ENCODE data around the gene MACROD2. TPM values are rescaled to one million over a fixed set of nuclear protein-coding genes. Genes with fewer than 3 reads are reported as not detected.
"Not testable (repeated sequence)": the region's sequence is repeated elsewhere in the genome, so short reads cannot be mapped to it uniquely, and the experiment has no call there.

Gene MACROD2
- total RNA-seq, 1 experiment from 2014 or later = 3.1 TPM

DNA sequence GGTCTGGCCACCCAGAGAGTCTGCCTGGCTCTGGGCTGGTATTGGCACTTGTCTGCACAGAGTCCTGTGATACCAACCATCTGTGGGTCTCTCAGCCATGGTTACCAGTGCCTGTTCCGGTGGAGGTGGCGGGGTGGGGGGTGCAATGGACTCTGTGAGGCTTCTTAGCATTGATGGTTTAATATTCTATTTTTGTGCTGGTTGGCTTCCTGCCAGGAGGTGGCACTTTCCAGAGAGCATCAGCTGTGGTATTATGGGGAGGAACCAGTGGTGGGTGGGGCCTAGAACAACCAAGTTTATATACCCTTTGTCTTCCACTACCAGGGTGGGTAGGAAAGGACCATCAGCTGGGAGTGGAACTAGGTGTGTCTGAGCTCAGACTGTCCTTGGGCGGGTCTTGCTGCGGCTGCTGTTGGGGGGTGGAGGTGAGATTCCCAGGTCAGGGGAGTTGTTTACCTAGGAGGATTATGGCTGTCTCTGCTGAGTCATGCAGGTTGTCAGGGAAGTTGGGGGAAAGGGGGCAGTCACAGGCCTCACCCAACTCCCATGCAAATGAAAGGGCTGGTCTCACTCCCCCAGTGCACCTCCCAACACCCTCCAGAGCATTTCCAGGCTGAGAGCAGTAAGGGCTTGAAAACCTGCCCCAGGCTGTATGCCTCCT is 224.6 kb downstream of the MACROD2 start:
- POLR2A ChIA-PET = interaction anchor here (0.6 to 2.6 kb wide), 9 partner anchors 10 to 888 kb away, joined by 3 to 11 read pairs (median 5); no protein-coding TSS in a partner anchor
- intact Hi-C loops (cut with micrococcal nuclease) = no loop called here
- peak overlapping the region; percentile 80 for H3K27ac Mint-ChIP-seq (ENCODE audit: low read depth, unreplicated experiment)

DNA sequence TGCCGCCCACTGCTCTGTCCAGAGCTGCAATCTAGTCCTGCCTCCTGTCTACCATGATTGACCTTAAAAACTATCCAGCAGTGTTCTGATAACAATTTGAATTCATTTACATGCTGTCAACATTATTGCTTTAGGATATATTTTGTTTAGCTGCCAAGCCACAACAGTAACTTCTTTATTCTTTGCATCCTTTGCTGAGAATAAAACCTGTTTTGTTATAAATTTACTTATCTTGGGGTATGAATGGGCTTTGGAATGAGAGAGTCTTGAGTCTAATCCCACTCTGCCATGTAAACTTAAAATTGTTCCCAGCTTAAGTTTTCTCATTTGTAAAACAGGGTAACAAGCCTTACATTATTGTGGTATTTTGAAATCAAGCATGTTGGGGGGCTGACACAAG is 225.7 kb downstream of the MACROD2 start:
- TF ChIP-seq CTCF (IDR thresholded peaks at IDR 0.05; ENCODE audit: unreplicated experiment) = no peak
- Mint-ChIP-seq H3K9me3 (ENCODE audit: unreplicated experiment) (peaks cover 6% of the 10 kb centered on the region), H3K36me3 (ENCODE audit: insufficient read depth, unreplicated experiment) (no peaks in the 10 kb centered on the region), H3K27me3 (ENCODE audit: insufficient read depth, unreplicated experiment) (no peaks in the 10 kb centered on the region), H3K4me1 (ENCODE audit: insufficient read depth, unreplicated experiment) (peaks cover 31% of the 10 kb centered on the region), H3K27ac (ENCODE audit: low read depth, unreplicated experiment) (peak overlapping the region; percentile 80), H3K4me3 (ENCODE audit: unreplicated experiment) (no peak overlapping the region)
- ChIA-PET POLR2A (interaction anchor here (1.7 to 2.6 kb wide), 4 partner anchors 14 to 63 kb away, joined by 5 to 11 read pairs (median 6); no protein-coding TSS in a partner anchor), CTCF (interaction anchor here (0.6 to 2.2 kb wide), 5 partner anchors 10 to 1296 kb away, joined by 3 to 5 read pairs (median 3); no protein-coding TSS in a partner anchor)
- no TSS peak for BruUV-seq (replicated peaks)
- no peak for DNase-seq (ENCODE audit: unreplicated experiment)
- intact Hi-C loops (cut with micrococcal nuclease) = no loop called here

More for the DNA sequence above, 224.6 kb downstream of the MACROD2 start:
- CTCF ChIA-PET = interaction anchor here (0.6 to 2.2 kb wide), 6 partner anchors 9 to 1609 kb away, joined by 3 to 5 read pairs (median 3); no protein-coding TSS in a partner anchor
- no peaks in the 10 kb centered on the region for H3K27me3 Mint-ChIP-seq (ENCODE audit: insufficient read depth, unreplicated experiment)
- DNase-seq (ENCODE audit: unreplicated experiment) = peak; percentile 63
- no peak overlapping the region for H3K4me3 Mint-ChIP-seq (ENCODE audit: unreplicated experiment)
- no TSS peak for BruUV-seq (replicated peaks)
- H3K36me3 Mint-ChIP-seq (ENCODE audit: insufficient read depth, unreplicated experiment) = no peaks in the 10 kb centered on the region
- peaks cover 30% of the 10 kb centered on the region for H3K4me1 Mint-ChIP-seq (ENCODE audit: insufficient read depth, unreplicated experiment)
- TF ChIP-seq CTCF (IDR thresholded peaks at IDR 0.05; ENCODE audit: unreplicated experiment) = no peak
- peaks cover 6% of the 10 kb centered on the region for H3K9me3 Mint-ChIP-seq (ENCODE audit: unreplicated experiment)

DNA sequence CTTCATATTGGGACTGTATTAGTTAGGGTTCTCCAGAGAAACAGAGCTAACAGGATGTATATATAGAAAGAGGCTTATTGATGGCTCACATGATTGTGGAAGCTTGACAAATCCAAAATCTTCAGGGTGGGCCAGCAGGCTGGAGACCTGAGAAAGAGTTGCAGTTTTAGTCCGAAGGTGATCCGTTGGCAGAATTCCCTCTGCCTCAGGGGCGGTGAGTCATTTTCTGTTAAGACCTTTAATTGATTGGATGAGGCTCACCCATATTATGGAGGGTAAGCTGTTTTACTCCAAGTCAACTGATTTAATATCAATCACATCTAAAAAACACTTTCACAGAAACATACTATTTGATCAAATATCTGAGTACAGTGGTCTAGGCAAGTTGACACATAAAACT is 228.5 kb downstream of the MACROD2 start:
- Mint-ChIP-seq H3K27ac (ENCODE audit: low read depth, unreplicated experiment) (no peak overlapping the region), H3K4me3 (ENCODE audit: unreplicated experiment) (no peak overlapping the region), H3K36me3 (ENCODE audit: insufficient read depth, unreplicated experiment) (no peaks in the 10 kb centered on the region), H3K27me3 (ENCODE audit: insufficient read depth, unreplicated experiment) (no peaks in the 10 kb centered on the region), H3K4me1 (ENCODE audit: insufficient read depth, unreplicated experiment) (peaks cover 31% of the 10 kb centered on the region), H3K9me3 (ENCODE audit: unreplicated experiment) (no peaks in the 10 kb centered on the region)
- peak; percentile 59 for DNase-seq (ENCODE audit: unreplicated experiment)
- no peak for TF ChIP-seq CTCF (IDR thresholded peaks at IDR 0.05; ENCODE audit: unreplicated experiment)
- intact Hi-C loops (cut with micrococcal nuclease) = no loop called here
- BruUV-seq (replicated peaks) = no TSS peak
- ChIA-PET CTCF (interaction anchor here (1.1 to 1.3 kb wide), 2 partner anchors 33 to 110 kb away, joined by 3 read pairs; no protein-coding TSS in a partner anchor), POLR2A (interaction anchor here (1.0 to 2.1 kb wide), 6 partner anchors 8 to 110 kb away, joined by 3 to 13 read pairs (median 4); no protein-coding TSS in a partner anchor)

- intact Hi-C loops (cut with micrococcal nuclease); DNase-seq (ENCODE audit: unreplicated experiment): not testable (repeated sequence)
Observed at GRCh38 chr20:14226051-14227049, 231.0 kb downstream of the MACROD2 start.

More at GRCh38 chr20:14226051-14227049, 231.0 kb downstream of the MACROD2 start:
- H3K27ac Mint-ChIP-seq (ENCODE audit: low read depth, unreplicated experiment); H3K4me3 Mint-ChIP-seq (ENCODE audit: unreplicated experiment); H3K9me3 Mint-ChIP-seq (ENCODE audit: unreplicated experiment); H3K36me3 Mint-ChIP-seq (ENCODE audit: insufficient read depth, unreplicated experiment); H3K27me3 Mint-ChIP-seq (ENCODE audit: insufficient read depth, unreplicated experiment); BruUV-seq (replicated peaks); CTCF ChIA-PET: not testable (repeated sequence)
- POLR2A ChIA-PET = interaction anchor here (1.0 to 2.1 kb wide), 6 partner anchors 9 to 63 kb away, joined by 4 to 6 read pairs (median 5); no protein-coding TSS in a partner anchor
- H3K4me1 Mint-ChIP-seq (ENCODE audit: insufficient read depth, unreplicated experiment) = peaks cover 14% of the 10 kb centered on the region

Measured in MCF 10A (cell line).